Fibroblast of skin of scalp (primary cell): ENCODE results near the gene MEGF8.
A peak's percentile ranks its signal among the peaks of the same experiment; 100 is the strongest.

Experiments
- DNase-seq: peaks from one replicate; pipeline ENCODE4 v3.0.0-alpha.2; 2013

Gene MEGF8

GRCh38 chr19:42287017-42287826 is 38.2 kb upstream of the MEGF8 start:
- DNase-seq: no peak

- DNase-seq: no peak
These were observed 37.7 kb upstream of the MEGF8 start for GRCh38 chr19:42287827-42288107.

- no peak for DNase-seq
These were observed 37.0 kb upstream of the MEGF8 start for GRCh38 chr19:42288387-42288786.

DNA sequence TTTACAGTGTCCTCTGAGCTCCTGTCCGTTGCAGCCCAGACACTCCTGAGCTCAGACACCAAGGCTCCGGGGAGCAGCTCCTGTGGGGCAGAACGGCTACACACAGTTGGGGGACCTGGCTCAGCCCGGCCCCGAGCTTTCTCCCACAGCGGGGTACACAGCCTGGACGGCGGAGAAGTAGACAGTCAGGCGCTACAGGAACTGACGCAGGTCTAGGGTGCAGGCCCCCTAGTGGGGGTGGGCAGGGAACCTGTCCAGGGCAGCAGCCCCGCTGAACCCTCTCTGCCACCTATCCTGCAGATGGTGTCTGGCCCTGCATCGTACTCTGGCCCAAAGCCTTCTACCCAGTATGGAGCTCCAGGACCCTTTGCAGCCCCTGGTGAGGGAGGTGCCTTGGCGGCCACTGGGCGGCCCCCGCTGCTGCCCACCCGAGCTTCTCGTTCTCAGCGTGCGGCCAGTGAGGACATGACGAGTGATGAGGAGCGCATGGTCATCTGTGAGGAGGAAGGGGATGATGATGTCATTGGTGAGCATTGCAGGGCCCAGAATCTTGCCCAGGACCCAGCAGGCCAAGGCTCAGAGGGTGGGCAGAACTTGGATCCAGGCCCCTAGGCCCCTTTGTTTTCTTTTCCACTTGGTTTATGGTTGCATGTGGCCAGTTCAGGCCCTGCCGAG is 36.4 kb upstream of the MEGF8 start:
- DNase-seq: no peak

DNA sequence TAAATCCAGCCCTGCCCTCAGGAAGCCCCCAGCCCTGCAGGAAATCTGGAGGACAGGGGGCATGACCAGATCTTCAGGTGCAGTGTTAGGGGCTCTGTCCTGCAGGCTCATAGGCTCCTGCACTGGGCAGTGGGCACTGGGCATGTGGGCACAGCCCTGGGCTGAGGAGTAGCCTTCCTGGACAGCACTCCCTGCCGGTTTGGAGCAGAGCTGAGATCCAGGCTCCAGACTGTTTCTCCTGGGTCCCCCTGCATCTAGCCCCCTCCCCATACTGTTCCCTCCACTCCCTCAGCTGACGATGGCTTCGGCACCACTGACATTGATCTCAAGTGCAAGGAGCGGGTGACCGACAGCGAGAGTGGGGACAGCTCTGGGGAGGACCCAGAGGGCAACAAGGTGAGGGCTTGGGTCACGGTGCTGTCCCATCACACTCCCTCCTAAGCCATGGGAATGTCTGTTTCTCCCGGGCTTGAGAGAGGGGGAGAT is 35.8 kb upstream of the MEGF8 start:
- no peak for DNase-seq

GRCh38 chr19:42290136-42290522 is 35.3 kb upstream of the MEGF8 start:
- no peak for DNase-seq

- DNase-seq: no peak
These were observed 34.7 kb upstream of the MEGF8 start for GRCh38 chr19:42290523-42291434.

DNA sequence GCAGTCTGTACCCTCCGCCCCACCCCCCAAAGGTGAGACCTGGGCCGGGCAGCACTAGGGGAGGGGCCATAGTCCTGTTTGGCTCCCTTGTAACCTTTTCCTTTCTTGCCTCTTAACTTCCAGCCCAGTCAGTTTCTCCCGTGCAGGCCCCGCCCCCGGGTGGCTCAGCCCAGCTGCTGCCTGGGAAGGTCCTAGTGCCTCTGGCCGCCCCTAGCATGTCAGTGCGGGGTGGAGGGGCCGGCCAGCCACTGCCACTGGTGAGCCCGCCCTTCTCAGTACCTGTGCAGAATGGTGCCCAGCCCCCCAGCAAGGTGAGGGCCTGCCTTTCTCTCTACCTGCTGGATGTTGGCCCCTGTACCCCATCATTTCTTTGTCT is 34.0 kb upstream of the MEGF8 start:
- no peak for DNase-seq

- DNase-seq: no peak
These were observed 33.1 kb upstream of the MEGF8 start for GRCh38 chr19:42292042-42292960.

- no peak for DNase-seq
These were observed 32.5 kb upstream of the MEGF8 start for GRCh38 chr19:42292963-42293362.

- DNase-seq: no peak
These were observed 31.9 kb upstream of the MEGF8 start for GRCh38 chr19:42293540-42293939.

DNA sequence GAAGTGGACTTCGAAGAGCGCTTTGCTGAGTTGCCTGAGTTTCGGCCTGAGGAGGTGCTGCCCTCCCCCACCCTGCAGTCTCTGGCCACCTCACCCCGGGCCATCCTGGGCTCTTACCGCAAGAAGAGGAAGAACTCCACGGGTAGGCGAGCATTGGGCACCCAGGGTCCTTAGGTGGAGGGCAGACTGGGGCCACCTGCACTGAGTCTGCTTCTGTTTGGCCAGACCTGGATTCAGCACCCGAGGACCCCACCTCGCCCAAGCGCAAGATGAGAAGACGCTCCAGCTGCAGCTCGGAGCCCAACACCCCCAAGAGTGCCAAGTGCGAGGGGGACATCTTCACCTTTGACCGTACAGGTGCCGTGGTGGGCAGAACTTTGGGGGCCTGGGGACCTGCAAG is 31.5 kb upstream of the MEGF8 start:
- DNase-seq: no peak

GRCh38 chr19:42294471-42295137 is 30.8 kb upstream of the MEGF8 start:
- DNase-seq: no peak

DNA sequence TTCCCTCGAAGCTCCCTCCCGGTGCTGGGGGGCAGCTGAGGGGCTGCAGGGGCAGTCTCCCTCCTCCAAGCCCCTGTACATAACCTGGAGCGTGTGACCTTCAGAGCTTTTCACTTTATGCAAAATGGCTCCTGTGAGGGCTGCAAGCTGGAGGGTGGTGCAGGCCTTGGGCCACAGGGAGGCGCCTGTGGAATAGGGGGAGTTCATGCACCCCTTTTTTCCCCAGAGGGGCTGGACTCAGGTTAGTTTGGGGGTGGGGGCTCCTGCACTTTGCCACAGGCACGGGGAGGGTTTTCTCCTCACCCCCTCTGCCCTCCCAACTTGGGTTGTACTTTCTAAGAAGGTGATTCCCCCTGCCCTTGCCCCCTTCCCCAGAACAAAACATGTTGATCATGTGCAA is 30.1 kb upstream of the MEGF8 start:
- DNase-seq: no peak

DNA sequence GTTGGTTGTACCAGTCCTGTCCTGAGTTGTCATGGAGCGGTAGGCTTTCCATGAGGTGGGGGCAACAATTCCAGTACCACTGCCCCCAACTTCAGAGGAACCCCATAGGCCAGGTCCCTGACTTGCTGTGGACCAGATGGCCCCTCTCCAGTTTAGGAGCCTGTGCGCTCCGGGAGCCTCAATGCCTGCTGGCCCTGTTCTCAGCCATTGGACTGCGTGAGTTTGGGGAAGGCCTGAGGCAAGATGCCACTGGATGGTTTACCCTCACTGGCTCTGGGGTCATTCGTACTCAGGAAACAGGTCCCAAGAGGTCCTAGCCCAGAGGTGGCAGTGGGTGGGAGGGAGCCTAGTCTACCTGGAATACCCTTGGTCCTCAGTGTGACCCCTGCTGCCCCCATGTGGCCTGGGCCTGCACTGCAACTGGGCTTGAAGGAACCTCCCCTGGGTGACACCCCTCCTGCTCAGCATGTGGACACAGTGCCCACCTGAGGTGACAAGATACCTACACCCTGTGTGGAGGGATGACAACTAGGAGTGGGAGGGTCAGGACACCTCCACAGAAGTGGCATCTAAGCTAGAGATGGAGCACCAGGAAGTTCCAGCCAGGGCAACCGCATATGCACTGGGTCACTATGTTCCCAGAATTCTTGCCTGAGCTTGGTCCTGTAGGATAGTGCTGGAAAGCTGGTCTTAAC is 29.5 kb upstream of the MEGF8 start:
- peak; percentile 61 for DNase-seq

DNA sequence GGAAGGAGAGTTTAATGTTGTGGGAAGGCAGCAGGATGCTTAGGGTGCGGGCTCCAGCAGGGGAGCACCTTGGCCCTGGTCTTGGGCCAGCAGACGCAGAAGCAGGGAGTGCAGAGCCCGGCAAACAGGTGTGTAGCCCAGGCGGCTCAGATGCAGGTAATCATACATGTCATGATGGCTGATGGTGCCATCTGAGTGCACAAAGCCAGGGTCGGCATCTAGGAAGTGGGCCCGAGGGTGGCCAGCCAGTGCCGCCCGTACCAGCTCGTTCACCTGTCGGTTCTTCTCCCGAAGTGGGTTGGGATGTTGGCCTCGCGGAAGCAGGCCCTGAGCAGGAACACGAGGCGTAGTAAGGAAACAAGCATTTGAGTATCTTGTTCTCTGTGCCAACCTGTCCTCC is 28.4 kb upstream of the MEGF8 start:
- no peak for DNase-seq

DNA sequence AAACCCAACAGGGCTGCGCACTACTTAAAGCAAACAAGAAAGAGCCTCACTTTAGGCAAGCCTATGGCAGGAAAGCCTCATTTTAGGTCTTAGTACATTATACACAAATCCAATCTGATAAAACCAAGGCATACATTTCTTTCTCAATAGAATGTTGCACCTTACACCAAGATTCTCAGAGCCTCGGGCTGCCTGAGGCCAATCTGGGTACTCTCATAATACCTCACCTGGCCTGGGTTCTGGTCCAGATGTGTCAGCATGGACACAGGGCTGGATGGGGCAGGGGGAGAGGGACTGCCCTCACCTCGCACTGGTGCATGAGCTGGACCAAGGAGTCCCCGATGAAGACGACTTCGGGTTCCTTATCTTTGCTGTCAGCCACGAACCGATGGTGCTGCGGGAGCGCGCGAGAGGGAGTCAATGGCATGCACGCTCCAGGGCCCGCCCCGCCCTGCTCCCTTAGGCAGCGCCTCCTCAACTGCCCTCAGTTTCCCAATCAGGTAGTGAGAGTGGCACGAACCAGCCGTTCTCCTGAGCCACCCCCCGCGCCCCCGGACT is 23.7 kb upstream of the MEGF8 start, which contains the start of gene PRR19:
Gene PRR19, plus strand, starts transcription at position 487 of the 558 bp plus-strand sequence. CDS start 7,453 bp downstream, outside the sequence.
- no peak for DNase-seq

- no peak for DNase-seq
These were observed 22.4 kb upstream of the MEGF8 start for GRCh38 chr19:42303101-42303464.

GRCh38 chr19:42303876-42304275 is 21.6 kb upstream of the MEGF8 start:
- DNase-seq: no peak

DNA sequence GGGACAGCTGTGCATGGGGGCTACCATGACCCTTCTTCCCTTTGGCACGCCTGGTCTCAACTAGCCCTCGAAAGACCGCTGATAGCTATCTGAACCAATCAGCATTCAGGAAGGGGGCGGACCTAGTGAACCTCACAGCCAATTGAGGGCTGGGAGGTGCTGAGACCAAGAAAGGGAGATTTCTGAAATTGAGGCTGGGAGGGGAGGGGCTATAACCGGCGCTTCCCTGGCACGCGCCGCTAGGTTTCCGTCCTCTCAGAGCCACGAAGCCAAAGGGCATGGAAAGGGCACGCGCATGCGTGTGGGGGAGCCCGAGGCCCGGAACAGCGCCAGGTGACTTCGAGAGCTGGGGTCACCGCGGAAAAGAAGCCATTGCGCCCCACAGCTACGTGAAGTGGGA is 18.8 kb upstream of the MEGF8 start:
- DNase-seq: no peak

DNA sequence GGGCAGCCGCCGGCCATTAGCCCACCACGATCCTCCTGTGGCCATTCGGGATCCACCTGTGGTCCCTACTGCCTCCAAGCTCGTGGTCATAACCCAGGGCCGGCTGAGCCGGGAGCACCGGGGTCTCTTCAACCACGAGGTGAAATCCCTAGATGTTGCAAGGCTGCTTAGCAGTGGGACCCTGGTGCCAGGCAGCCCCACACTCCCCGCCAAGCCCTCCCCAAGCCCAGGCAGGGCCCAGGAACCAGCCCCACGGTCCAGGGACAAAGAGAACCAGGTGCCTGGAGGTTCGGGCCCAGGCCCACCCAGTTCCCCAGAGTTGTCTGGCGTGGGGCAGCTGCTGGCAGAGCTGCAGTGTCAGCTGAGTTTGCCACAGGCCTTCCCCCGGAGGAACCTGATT is 15.7 kb upstream of the MEGF8 start:
- DNase-seq: no peak
